KBM-7 (cell line): ENCODE results near the gene FBN3.

Experiments used
- DNase-seq: peaks from one replicate; pipeline ENCODE4 v3.0.0-alpha.2; 2015
- in situ Hi-C: fragments of 300-500 bp; cut with MboI; formaldehyde crosslinking; loops from 2 replicates; pipeline ENCODE4 v1.14.3; 2020; ENCODE audit warnings: low sequenced_read_pairs, low pct_unique_long_range_greater_than_20kb, mixed read lengths

FBN3 gene

DNA sequence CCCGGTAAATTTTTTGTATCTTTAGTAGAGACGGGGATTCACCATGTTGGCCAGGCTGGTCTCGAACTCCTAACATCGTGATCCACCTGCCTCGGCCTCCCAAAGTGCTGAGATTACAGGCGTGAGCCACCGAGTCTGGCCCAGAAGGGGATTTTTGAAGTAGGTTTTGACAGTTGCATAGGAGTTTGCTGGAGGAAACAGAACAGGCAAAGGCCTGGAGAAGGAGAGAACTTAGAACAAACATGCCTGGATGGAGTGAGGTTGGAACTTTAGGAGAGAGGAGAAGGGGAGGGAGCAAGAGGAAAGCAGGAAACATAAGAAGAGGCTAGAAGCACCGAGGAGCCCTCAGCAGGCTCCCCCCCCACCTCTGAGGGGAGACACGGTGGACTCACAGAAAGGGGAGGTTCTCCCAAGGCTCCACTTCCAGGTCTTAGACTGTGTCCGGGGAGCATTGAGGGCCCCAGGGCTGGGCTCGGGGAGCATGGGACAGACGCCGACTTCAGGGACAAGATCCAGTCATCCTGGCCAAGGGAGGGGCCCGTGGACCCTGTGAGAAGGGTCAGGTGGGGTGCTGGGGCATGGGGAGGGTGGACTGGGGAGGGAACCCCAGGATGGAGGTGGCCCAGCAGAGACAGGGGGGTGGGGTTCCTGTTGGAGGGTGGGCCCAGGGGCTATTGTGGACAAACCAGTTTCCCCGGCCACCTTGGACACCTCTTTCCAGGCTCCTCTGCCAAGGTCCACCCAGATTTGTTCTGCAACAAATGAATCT is 1.8 kb upstream of the FBN3 start:
- DNase-seq = no peak
- in situ Hi-C loops = loop anchor here (25.0 kb wide), 1 partner anchor 111 kb away; no protein-coding TSS in a partner anchor

DNA sequence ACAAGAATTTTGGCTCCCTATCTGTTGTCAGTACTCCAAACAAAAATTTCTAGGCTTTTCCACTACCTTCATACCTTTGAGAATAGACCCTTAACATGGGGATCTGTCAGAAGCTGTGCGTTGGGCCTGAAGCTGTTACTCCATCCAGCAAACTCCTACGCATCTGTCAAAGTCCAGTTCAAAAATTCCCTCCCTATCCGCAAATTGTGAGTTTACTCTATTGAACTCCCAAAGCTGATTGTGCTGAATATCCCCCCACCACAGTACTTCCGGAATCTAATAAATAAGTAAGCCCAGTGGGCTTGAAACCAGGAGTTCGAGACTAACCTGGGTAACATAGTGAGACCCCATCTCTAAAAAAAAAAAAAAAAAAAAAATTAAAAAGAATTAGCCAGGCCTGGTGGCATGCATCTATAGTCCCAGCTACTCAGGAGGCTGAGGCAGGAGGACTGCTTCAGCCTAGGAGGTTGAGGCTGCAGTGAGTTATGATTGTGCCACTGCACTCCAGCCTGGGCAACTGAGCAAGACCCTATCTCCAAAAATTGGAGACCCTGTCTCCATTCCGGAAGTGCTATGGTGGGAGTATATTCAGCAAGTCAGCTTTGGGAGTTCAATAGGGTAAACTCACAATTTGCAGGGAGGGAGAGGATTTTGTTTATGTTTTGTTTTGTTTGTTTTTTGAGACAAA is 930 bp upstream of the FBN3 start:
- DNase-seq = no peak
- in situ Hi-C loops = loop anchor here (25.0 kb wide), 1 partner anchor 112 kb away; no protein-coding TSS in a partner anchor

DNA sequence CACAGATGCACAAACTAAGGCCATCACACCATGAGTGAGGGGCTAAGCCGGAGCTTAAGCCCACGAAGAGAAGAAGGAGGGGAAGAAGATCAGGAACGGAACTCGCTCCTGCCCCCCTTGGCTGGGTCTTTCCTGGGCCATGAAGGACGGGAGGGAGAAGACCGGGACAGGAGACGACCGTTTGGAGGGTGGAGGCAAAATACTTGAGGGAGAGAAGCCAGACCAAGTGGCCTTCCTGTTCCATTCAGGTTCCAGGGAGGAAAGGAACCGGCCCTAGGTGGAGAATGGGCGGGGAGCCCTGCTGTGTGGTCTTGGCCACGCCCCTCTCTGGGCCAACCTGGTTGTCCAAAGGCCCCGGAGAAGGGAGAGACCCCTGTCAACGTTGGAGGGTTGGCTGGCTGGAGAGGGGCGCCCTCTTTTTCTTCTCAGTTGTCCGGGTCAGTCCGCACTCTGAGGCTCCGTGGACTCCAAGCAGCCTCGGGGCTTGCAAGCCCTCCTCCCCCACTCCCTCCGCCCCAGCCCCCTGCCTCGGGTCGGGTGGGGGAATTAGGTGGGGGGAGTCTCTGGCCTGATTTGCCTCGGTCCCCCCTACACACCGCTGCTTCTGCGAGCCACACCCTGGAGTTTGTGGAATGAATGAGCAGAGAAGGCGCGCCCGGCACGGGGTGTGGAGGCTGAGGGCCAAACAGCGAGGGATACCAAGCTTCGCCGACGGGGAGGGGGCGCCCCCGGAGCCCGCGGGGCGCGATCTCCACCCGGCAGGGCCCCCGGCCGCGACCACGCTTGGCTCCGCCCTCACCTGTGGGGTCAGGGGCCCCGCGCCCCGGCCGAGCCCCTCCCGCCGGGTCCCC is 757 bp downstream of the FBN3 start:
- in situ Hi-C loops = no loop called here
- peak; percentile 15 for DNase-seq

- in situ Hi-C loops = no loop called here
- DNase-seq = no peak
Observed at GRCh38 chr19:8148088-8148409, 1.3 kb downstream of the FBN3 start.

GRCh38 chr19:8147582-8147978 is 1.8 kb downstream of the FBN3 start:
- DNase-seq = no peak
- in situ Hi-C loops = no loop called here

- in situ Hi-C loops = no loop called here
- DNase-seq = no peak
Observed at GRCh38 chr19:8146877-8147581, 2.4 kb downstream of the FBN3 start.

GRCh38 chr19:8144273-8144995 is 5.0 kb downstream of the FBN3 start:
- no peak for DNase-seq
- in situ Hi-C loops = no loop called here

DNA sequence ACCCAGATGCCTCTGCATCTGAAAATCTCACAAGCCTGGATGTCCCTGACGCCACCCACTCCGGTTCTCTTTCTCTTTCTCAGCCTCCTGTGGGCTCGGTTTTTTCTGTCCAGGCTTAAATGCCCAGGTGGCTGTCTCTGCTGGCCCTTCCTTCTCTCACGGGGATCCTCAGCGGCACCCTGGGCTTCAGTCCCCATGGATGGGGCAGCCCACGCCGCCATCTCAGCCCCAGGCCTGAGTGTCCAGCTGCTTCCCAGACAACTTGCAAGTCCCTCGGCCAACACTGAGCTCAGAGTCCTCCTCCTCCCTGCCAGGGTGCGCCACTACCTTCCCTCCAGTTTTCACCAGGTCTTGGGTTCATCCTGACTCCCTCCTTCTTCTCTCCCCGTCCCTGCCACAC is 6.4 kb downstream of the FBN3 start:
- in situ Hi-C loops = no loop called here
- DNase-seq = no peak

- in situ Hi-C loops = no loop called here
- DNase-seq = no peak
Observed at GRCh38 chr19:8142513-8142900, 6.9 kb downstream of the FBN3 start.

GRCh38 chr19:8141726-8142512 is 7.5 kb downstream of the FBN3 start:
- in situ Hi-C loops = no loop called here

DNA sequence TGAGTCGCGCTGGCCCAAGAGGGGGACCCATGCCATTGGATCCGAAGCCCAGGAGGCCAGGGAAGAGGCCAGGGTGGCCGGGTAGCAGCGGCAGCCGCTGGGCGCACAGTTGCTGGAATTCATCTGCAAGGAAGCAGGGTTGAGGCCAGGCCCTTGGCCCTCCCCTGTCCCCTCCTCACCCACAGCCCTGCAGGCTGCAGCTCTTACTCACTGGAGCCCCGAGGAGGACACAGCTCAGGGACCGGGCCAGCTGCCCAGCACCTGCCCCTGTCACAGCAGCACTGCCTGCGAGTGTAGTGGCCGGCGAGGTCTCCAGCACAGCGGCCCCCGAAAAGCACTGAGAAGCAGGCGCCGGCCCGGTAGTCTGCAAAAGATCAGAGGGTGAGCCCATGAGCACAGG is 11.2 kb downstream of the FBN3 start:
- in situ Hi-C loops = no loop called here
- no peak for DNase-seq

More at GRCh38 chr19:8141726-8142512, 7.5 kb downstream of the FBN3 start:
- no peak for DNase-seq

DNA sequence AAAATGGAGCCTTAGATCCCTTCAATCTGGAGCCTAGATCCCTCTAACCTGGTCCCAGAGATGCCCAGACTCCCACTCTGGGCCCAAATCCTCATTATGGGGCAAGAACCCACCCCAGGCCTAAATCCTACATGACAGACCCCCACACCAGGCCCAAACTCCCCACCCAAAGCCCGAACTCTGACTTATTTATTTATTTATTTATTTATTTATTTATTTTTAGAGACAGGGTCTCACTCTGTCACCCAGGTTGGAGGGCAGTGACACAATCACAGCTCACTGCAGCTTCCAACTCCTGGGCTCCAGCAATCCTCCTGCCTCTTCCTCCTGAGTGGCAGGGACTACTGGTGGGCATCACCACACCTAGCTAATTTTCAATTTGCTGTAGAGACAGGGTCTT is 12.0 kb downstream of the FBN3 start:
- no peak for DNase-seq
- in situ Hi-C loops = no loop called here

DNA sequence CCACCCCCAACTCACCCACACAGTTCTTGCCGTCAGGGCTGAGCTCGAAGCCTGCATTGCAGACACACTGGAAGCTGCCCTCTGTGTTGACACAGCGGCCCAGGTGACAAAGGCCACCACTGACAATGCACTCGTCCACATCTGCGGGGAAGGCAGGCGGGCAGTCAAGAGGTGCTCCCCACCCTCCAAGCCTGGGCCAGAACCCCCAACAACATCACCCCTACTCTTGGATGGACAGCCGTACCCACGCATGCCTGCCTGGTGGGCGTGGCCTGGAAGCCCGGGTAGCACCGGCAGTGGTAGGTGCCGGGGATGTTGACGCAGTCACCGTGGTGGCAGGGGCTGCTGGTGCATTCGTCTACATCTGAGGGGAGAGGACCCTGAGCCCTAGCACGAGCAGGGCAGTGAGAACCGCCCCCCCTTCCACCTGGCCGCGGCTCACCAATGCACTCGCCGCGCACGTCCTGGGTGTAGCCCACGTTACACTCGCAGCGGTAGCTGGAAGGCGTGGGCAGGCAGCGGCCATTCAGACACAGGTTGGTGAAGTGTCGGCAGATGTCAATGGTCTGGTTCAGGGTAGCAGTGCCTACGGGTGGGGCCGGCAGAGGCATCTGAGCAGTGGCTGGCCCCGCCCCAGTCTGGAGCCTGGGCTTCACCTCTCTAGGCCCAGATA is 13.3 kb downstream of the FBN3 start:
- in situ Hi-C loops = no loop called here

DNA sequence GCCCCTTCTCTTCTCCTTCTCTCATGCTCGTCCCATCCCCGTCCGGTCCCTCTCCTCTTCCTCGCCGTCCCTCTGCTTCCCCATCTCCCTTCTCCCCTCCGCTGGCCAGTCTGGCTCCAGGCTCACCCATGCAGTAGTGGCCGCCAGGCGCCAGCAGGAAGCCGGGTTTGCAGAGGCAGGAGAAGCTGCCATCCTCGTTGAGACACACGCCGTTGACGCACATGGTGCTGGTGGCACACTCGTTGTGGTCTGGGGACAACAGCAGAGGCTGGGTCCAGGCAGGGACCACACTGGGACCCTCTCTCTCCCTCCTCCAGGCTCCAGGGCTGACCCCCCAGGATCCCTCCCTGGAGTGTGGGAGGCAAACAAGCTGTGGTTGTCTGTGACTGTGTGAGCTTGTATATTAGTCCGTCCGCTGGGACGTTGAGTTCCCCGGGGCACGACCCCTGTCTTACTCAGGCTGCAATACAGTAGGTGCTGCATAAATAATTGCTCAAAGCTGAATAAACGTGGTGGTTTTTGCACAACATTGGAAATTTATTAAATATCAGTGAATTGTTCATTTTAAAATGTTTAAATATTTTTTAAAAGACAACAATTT is 16.4 kb downstream of the FBN3 start:
- in situ Hi-C loops = no loop called here
- no peak for DNase-seq

More for the DNA sequence above, 13.3 kb downstream of the FBN3 start:
- no peak for DNase-seq

GRCh38 chr19:8131517-8131916 is 17.9 kb downstream of the FBN3 start:
- DNase-seq = no peak
- in situ Hi-C loops = no loop called here

DNA sequence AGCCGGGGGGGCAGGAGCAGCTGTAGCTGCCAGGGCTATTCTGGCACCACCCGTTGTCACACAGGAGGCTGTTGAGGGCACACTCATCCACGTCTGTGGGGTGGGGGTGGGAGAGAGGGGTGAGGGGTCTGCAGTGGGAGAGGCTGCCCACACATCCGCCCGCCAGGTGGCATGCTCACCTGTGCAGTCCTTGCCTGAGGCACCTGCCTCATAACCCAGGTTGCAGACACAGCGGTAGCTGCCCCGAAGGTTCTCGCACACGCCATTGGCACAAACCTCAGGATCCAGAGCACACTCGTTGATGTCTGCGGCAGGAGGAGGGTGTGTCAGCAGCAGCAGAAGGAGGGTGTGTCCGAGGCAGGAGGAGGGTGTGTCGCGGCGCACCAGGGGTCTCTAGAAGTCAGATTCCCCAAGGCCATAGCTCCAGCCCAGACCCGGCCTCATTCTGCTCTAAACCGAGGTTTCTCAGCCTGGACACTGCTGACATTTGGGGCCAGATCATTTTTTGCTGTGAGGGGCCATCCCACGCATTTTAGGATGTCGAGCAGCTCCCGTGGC is 20.3 kb downstream of the FBN3 start:
- no peak for DNase-seq
- in situ Hi-C loops = no loop called here

DNA sequence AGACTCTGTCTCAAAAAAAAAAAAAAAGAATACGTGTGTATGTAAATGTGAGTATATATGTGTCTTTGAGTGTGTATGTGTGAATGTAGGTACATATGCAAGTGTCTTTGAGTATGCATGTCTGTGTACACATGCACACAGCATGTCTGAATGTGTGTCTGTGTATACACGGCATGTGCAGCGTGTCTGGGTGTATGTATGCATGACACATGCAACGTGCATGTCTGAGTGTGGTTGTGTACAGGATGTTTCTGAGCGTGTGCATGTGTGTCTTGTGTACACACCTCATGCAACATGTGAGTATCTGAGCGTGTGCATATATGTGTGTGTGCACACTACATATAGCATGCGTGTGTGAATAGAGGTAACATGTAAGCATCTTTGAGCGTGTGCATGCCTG is 20.8 kb downstream of the FBN3 start:
- DNase-seq = no peak
- in situ Hi-C loops = no loop called here
